HG03175 (cell line): ENCODE data around the gene TEX14.
"Not testable (repeated sequence)": the region's sequence is repeated elsewhere in the genome, so short reads cannot be mapped to it uniquely, and the experiment has no call there.

Experiments
- ATAC-seq: cut with Tn5 transposase; IDR thresholded peaks from one replicate; pipeline ENCODE4 v1.9.1; 2021; ENCODE audit warnings: mild to moderate bottlenecking, moderate library complexity; ENCODE audit not compliant: unreplicated experiment

Gene TEX14

DNA sequence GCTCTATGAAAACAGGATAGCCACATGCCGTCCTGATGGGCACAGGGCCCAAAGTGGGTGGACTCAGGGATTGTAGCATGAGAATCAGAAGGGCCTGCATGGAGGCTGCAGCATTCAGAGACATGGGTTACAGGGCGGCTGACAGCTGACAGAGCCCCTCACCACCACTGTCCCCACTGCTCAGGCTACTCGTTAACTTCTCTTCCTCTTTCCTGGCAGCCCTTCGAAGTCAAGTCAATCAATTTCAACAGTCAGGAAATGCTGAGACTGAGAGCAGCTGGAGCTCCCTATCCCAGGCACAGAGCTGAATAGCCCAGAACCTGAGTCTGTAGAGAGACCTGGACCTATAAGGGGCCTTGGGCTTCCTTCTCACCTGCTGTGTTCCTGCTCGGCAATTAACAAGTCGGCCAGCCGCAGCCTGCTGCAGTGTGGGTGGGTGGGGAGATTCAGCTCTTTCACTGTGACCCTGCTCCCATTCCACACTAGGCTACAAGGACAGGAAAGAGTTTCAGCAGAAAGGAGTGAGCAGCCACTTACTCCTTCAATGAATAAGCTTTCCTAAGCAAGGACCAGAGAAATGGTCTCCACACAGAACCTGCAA, 76.9 kb downstream of the TEX14 start:
- ATAC-seq, result no peak

DNA sequence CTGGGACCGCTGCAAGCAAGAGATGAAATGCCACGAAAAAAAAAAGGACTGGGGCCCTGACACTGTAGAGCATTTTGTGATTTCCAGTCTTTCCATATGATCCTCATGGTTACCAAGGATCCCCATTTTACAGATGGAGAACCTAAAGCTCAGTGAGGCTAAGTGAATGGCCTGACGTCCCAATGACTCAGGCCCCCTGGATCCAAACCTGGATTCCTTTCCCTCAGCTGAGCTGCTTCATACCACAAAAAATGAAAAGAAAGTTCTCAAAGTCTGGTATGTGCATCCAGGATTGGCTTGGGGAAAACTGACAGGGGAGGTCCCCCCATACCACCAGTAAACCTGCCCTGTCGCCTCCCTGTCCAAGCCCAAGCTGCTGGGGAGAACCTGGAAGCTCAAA, 80.5 kb downstream of the TEX14 start:
- ATAC-seq, result no peak

DNA sequence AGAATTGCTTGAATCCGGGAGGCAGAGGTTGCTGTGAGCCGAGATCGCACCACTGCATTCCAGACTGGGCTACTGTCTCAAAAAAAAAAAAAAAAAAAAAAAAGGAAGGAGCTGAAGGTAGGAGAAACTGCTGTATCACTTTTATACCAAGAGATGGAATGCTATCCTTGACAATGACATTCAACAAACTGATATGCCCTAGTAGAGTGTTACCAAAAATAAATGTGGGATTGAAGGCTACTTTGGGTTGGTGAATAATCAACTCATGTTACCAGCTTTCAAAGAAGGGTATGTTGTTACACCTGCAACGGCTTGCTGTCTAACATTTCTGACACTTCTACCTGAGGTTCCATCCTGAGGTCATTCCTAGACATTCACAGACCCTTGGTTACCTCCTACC, 84.9 kb downstream of the TEX14 start:
- ATAC-seq, result no peak

DNA sequence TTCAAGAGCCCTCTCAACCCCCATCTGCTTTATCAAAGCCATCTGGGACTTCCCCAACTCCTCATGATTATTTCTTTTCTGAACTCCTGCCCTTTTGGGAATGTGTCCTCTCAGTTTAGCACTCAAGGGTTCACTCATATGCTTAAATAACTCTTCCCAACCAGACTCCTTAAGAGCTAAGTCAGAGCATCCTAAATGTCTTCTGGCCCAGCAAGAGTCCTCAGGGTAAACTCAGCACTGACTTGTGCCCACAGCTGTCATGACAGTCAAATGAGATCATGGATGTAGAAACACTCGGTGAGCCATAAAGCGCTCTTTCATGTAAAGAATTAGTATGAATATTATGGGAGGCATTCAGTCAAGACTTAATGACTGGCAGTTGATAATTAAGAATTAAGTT, 85.9 kb downstream of the TEX14 start:
- no peak for ATAC-seq

DNA sequence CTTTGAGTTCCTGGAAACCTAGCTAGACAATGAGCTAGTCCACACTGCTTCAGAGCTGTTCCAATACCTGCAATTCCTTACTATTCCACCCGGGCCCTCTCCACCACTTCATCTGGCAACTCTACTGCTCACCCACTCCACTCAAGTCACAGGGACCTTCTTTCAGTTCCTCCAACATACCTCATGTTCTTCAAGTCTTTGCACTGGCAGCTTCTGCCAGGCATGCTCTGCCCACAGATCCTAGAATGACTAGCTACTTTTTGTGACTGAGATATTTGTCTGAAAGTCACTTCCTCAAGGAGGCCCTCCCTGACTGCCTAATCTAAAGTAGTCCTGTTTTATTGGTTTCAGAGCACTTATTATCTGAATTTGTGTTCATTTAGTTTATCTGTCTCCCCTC, 86.4 kb downstream of the TEX14 start:
- ATAC-seq, result no peak

DNA sequence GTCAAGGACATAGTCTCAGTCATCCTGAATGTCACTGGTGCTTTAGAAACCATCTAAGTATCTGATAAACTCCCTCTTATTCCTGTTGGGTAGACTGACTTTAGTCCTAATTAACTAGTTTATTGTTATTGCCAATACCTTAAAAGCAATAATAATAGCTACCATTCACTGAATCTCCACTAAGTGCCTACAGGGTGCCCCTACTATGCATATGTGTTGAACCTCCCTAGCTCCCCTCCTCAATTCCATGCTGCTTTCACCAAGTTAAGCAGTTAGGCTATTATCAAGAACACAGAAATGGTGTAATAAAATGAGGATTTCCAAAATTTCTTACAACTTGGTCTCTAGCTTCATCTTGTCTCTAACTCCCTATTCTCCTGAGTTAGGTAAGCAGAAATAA, 89.9 kb downstream of the TEX14 start:
- ATAC-seq, result no peak

DNA sequence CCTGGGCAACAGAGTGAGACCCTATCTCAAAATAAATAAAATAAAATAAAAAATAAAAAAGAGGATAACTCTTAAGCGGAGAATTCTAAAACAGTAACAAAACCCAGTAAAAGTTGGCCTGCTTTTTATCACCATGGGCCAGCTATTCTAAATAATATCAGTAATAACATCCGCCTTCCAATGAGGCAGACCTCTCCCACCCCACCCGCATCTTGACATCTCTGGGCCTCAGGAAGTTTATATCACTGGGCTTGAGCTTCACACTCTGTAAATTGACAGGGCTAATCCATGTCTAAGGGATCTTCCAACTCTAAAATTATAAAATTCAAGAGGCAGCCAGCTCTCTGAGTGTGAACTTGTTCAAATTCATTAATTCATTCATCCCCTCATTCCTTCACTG, 94.5 kb downstream of the TEX14 start:
- ATAC-seq, result no peak

DNA sequence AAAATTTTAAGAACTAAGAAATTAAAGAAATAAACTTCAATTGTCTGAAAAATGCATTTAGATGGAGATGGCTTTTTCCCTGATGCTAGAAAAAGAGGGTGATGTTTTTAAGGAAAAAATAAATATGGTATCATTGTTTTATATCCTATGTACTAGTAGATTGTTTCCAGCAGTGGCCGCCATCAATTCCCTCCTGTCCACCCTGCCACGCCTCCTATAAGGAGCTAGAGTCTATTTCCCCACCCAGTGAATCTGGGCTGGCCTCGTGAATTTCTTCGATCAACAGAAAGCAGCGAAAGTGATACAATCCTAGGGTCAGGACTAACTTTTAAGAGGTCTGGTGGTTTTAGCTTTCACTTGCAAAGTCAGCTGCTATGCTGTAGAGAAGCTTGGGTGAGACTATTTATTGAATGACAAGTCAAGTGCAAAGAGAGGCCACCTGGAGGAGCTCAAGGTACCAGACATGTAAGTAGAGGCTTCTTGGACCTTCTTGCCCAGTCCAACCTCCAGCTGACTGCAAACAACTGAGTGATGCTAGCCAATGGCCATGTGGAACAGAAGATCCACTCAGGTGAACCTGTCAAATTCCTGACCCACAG, 96.6 kb downstream of the TEX14 start:
- no peak for ATAC-seq

DNA sequence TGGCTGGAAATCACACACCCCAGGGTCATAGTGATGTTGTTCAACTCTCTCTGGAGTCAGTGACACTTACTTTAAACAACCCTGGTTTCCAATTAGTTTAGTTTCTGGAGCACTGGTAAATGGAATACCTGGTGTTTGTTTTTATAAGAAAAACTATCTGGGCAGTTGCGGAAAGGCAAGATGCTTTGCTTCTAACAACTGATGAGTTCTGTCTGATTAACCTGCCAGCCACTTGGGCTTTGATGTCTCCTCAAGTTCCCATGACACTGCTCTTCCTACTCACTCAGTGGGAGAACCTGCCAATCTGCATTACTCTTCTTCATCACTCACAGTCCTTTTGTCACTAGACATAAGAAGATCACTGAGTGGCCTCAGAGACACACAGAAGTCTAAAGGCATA, 98.7 kb downstream of the TEX14 start:
- ATAC-seq, result no peak

DNA sequence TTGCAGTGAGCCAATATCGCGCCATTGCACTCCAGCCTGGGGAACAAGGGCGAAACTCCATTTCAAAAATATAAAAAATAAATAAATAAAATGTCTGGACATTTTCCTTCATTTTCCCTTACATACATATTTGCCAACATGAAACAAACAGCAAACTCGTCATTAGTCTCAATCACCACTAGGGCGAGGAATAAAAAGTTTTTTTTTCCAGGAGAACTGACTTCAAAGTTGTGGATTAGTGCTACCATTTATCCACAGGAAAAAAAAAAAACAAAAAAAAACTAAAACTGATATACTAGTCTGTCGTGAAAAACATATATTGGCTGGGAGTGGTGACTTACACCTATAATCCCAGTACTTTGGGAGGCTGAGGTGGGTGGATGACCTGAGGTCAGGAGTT, 100.4 kb downstream of the TEX14 start:
- no peak for ATAC-seq

DNA sequence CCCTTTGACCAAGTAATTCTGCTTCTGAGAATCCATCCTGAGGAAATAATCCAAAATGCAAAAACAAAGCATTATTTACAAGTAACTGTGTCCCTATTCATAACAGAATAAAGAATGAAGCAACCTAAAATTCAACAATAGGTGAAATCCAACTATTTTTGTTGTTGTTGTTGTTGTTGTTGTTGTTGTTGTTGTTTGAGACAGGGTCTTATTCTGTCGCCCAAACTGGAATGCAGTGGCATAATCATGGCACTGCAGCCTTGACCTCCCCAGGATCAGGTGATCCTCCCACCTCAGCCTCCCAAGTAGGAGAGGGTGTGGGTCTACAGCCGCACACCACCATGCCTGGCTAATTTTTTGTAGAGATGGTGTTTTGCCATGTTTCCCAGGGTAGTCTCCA, 101.5 kb downstream of the TEX14 start:
- no peak for ATAC-seq

DNA sequence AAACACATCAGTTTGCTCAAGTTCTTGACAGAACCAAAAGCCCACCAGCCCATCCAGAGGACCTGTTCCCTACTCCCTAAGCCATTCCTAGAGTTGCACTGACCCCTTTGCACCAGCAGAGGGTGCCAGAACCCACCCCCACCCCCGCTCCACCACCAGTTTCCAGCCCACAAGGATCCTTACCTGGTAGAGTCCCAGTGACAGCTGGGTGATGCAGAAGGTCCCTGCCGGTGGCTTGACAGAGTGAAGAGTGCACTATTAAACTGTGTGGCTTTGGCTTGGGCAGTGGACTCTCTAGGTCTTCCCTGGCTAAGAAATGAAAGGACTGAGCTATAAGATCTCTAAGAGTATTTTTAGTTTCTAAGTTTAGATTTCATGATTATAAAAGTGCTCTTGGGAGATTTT, 104.1 kb downstream of the TEX14 start:
- no peak for ATAC-seq

DNA sequence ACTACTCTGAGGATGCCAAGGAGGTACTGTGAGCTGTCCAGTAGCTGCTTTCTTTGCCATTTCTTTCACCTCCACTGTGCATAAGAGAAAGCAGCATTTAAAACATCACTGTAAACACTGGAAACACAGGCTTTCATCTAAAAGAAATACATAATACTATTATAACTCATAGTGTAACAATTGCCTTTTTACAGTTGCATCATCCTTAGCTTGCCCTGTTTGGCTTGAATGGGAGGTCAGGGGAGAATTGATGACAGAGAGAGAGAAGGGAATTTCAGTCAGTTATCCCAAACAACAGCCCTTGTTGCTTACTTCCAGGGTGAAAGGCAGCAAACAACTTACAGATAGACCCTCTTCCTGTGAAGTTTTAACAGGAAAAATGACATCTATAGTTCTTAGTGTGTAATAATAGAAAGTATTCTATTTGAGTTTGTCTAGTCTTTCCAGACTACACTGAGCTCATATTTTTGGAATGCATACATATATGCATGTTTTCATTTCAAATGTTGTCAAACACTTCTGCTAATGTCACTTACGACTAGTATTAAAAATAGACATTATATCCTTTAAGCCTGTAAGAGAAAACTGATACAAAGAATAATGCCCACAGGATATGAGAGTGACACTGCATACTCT, 105.7 kb downstream of the TEX14 start:
- ATAC-seq, result no peak

DNA sequence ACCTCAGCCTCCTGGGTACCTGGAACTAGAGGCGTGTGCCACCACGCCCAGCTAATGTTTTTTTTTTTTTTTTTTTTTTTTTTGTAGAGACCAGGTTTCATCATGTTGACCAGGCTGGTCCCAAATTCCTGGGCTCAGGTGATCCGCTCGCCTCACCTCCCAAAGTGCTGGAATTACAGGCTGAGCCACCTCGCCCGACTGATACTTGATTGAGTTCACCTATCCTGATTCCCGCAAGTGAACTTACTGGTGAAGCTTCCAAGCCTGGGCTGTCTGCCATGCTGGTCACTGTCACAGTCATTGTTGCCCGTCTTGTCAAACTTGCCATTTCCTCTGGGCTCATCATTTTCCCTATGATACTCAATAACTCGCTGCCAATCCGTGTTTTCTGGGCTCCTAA, 106.3 kb downstream of the TEX14 start:
- no peak for ATAC-seq

DNA sequence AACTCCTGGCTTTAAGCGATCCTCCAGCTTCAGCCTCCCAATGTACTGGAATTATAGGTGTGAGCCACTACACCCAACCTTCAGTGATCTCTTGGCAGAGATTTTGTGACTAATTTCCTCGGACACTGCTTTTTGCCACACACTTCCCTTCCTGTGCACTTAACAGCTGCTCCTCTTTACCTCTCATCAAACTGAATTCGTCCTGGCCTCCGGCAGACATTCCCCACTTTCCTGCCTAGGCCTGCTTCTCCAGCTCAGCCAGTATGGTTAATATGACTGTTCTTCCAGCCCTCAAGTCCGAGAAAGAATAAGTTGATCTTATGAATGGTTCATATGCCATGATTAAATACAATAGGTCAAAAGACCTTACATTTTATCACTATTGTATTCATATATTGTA, 108.4 kb downstream of the TEX14 start:
- no peak for ATAC-seq

DNA sequence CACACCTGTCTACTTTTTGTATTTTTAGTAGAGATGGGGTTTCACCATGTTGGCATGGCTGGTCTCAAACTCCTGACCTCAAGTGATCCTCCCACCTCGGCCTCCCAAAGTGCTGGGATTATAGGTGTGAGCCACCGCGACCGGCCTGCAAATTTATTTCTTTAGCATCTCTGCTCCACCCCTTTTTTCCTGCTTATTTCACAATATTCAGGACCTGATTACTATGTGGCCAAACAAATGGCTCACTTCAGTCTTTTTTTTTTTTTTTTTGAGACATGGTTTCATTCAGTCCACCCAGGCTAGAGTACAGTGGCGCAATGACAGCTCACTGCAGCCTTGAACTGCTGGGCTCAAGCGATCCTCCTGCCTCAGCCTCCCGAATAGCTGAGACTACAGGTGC, 109.1 kb downstream of the TEX14 start:
- ATAC-seq, result not testable (repeated sequence)

DNA sequence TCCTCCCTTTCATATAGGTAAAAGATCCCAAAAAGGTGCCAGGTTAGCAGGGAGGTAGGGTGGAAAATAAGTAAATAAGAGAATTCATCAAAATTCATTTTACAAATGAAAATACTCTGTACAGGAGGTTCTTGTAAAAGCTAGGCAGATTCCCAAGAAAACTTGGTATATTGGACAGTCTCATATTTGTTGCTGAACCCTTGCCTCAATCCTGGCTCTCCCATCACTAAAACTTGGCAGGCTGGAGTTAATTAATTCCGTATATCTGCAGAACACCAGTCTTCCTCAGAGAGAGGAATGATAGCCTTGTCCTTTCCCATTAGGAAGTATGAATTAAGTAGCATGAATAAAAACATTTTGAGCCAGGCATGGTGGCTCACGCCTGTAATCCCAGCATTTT, 111.2 kb downstream of the TEX14 start:
- ATAC-seq, result no peak

DNA sequence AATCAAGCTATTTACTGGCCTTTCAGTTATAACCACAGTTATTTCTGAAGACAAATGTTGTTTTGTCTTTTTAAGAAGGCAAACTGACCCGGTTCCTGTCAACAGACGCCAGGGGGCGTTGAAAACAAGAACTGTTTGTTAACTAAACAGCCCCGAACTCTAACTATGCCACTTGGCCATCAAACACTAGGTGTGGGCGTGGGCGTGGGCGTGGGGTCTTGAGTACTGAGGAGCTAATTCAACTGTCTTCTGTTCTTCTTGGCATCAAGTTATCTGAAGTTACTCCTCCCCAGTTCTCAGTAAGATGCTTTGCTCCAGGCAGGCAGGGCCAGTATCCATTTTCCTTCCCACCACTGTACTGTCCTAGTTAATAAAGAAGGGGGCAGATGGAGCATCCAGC, 114.1 kb downstream of the TEX14 start:
- no peak for ATAC-seq

DNA sequence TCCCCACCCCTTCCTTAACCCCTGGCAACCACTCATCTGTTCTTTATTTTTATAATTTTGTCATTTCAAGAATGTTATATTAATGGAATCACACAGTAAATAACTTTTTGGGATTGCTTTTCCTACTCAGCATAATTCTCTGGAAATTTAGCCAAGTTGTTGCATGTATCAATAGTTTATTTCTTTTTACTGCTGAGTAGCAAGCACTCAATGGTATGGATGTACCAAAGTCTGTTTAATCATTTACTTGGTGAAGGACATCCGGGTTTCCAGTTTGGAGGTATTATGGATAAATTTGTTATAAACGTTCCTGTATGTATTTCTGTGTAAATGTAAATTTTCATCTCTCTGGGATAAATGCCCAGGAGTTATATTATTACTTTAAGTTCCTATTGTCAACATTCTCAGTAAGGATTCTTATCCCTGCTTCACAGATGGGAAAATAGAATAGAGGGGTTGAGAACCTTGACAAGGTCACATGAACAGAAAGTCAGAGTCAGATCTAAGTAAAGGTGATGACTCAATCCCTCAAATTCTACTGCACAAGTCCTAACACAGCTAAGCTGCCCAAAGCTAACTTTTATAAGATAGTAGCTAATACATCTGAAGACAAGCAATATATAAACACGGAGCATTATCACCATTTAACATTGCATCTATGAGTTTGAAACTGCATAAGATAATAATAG, 115.0 kb downstream of the TEX14 start:
- ATAC-seq, result no peak

DNA sequence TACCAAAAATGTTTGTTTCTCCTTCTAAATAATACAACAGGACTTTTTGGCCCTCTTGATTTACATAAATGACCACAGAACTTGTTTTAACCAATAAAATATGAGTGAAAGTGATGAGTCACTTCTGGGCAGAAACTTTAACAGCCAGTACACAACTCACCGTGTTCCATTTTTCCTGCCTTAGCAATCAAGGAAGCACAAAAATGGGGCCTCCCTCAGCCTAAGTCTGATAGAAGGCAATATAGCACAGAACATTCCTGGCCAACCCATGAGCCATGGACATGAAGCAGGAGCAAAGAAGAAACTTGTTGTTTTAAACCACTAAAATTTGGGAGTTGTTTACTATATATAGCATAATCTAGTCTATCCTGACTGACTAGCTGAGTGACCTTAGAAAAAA, 116.3 kb downstream of the TEX14 start:
- no peak for ATAC-seq

DNA sequence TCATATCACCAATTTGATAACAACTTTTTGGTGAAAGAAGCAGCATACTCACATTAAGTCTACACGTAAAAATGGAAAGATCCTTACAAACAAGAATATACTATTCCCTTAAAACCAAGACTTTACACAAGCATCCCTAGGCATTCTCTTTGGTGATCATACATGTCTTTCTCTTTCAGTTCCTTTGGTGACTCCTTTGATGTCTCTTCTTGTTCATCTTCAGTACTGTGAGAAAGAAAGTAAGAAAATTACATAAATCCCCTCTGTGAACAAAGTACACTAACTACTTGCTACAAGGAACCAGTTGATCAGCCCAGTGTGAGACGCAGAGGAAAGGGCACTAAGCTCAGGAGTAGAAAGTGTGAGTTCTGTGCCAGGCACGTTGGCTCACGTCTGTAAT, 117.8 kb downstream of the TEX14 start:
- ATAC-seq, result no peak

DNA sequence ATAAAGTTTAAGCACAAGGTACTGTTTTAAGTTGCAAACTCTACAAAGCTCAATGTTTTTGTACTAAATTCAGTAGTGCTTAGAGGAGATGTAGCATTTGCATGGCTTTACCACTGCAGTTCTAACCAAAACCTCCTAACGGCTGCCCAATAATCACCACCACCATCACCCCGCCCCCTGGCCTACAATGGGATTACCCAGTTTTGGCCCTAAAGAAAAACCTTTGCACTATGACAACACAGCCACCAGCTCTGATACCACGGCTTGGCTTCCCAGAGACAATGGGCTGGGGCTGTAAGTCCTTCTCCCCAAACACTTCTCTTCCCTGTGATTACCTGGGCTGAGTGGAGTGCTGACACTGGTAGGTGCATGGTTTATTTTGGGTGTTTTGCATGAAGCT, 119.0 kb downstream of the TEX14 start:
- no peak for ATAC-seq
